GM12878 (cell line): ENCODE data around the gene PTPN12. TPM values are rescaled to one million over a fixed set of nuclear protein-coding genes. Genes with fewer than 3 reads are reported as not detected.

Experiments
- ATAC-seq: fragments of 200-7000 bp; cut with Tn5 transposase; 3 replicates; pipeline ENCODE4 v1.9.1; 2020; ENCODE audit warnings: mild to moderate bottlenecking, moderate library complexity
- BruUV-seq: library from RNA; stranded (reverse); fragments of 400-500 nt; replicated peaks from 2 replicates; lab custom pipeline; 2021; lab: Mats Ljungman, UMichigan
- CTCF ChIA-PET: fragments of 300-600 bp; sonication (Branson Sonifier 250); formaldehyde crosslinking; extraction: SDS; loops from one replicate; lab custom pipeline; 2021; ENCODE audit warnings: inconsistent platforms; lab: Yijun Ruan, JAX
- POLR2A ChIA-PET: fragments of 350-600 bp; formaldehyde crosslinking; extraction: SDS; loops from one replicate; lab custom pipeline; 2021; ENCODE audit warnings: inconsistent platforms; lab: Charles Lee
- RAD21 ChIA-PET: fragments of 300-600 bp; sonication (Branson Sonifier 250); formaldehyde crosslinking; loops from one replicate; lab custom pipeline; 2023; ENCODE audit warnings: antibody characterized with exemption; ENCODE audit not compliant: unreplicated experiment; lab: Charles Lee
- SMC1A ChIA-PET: fragments of 300-600 bp; sonication (Branson Sonifier 250); formaldehyde crosslinking; loops from one replicate; lab custom pipeline; 2023; ENCODE audit not compliant: unreplicated experiment, uncharacterized antibody; lab: Charles Lee
- DNase-seq: peaks from one replicate; pipeline ENCODE4 v3.0.0-alpha.2; 2011; ENCODE audit warnings: low read depth, low spot score
- FAIRE-seq: peaks from 3 replicates; lab custom pipeline; 2011; peaks lifted over from hg19 to GRCh38; lab: Jason Lieb, UNC
- H2AFZ ChIP-seq: 2 replicates; pipeline ENCODE4 v1.6.0; 2011; ENCODE audit warnings: low read depth, low read length, control low read depth; ENCODE audit not compliant: control insufficient read depth
- H3K27ac ChIP-seq: 2 replicates; pipeline ENCODE4 v1.5.1; 2011; ENCODE audit warnings: control low read depth; ENCODE audit not compliant: control insufficient read depth, insufficient read depth
- H3K27me3 ChIP-seq, 2 experiments: replicated peaks in 1 of 2; 2 replicates each; pipeline versions ENCODE4 v1.6.0 to v1.6.1; 2011; ENCODE audit warnings: low read length in 1 of 2; ENCODE audit not compliant: control insufficient read depth in 2 of 2, insufficient read depth in 2 of 2
- H3K36me3 ChIP-seq, 2 experiments: 2 replicates each; pipeline ENCODE4 v1.5.1; 2011; ENCODE audit warnings: low read length in 1 of 2; ENCODE audit not compliant: control insufficient read depth in 2 of 2, insufficient read depth in 2 of 2
- H3K4me1 ChIP-seq: 2 replicates; pipeline ENCODE4 v1.6.1; 2011; ENCODE audit warnings: mild to moderate bottlenecking, low read length, moderate library complexity, mixed read lengths; ENCODE audit not compliant: control insufficient read depth, insufficient read depth
- H3K4me2 ChIP-seq: 2 replicates; pipeline ENCODE4 v1.6.0; 2011; ENCODE audit warnings: control low read depth; ENCODE audit not compliant: control insufficient read depth, insufficient read depth
- H3K4me3 ChIP-seq: fragments of 200-600 bp; sonication (generic); 2 replicates; pipeline ENCODE4 v1.5.1; 2016
- H3K79me2 ChIP-seq: 2 replicates; pipeline ENCODE4 v1.6.0; 2011; ENCODE audit warnings: low read length; ENCODE audit not compliant: control insufficient read depth, insufficient read depth
- H3K9ac ChIP-seq: 2 replicates; pipeline ENCODE4 v1.8.0; 2011; ENCODE audit warnings: low read length, control low read depth, mixed read lengths; ENCODE audit not compliant: control insufficient read depth, insufficient read depth
- H3K9me3 ChIP-seq: replicated peaks from 3 replicates; pipeline ENCODE4 v1.5.1; 2011; ENCODE audit warnings: mild to moderate bottlenecking, low read length; ENCODE audit not compliant: control insufficient read depth, insufficient read depth
- H4K20me1 ChIP-seq: 2 replicates; pipeline ENCODE4 v1.6.0; 2011; ENCODE audit not compliant: control insufficient read depth, insufficient read depth
- BCL11A ChIP-seq: IDR thresholded peaks from 2 replicates; pipeline ENCODE4 v1.6.1; 2011; ENCODE audit warnings: low read depth, low read length
- CUX1 ChIP-seq: IDR thresholded peaks from 2 replicates; pipeline ENCODE4 v1.6.1; 2012; ENCODE audit warnings: improper control_type of control experiment, low read depth, low read length; ENCODE audit not compliant: insufficient replicate concordance
- EP300 ChIP-seq, 2 experiments: fragments of 150-350 bp in 1 of 2; IDR thresholded peaks; 2 replicates each; pipeline ENCODE4 v1.6.1; 2011 to 2012; ENCODE audit warnings: low read depth in 2 of 2, low read length in 2 of 2, borderline replicate concordance in 1 of 2, improper control_type of control experiment in 1 of 2, inconsistent platforms in 1 of 2; ENCODE audit not compliant: control insufficient read depth in 1 of 2
- HCFC1 ChIP-seq: fragments of 150-350 bp; IDR thresholded peaks from 2 replicates; pipeline ENCODE4 v1.6.1; 2014; ENCODE audit warnings: low read length
- HDGF ChIP-seq: fragments of 450-650 bp; IDR thresholded peaks from 2 replicates; pipeline ENCODE4 v1.6.1; 2016; ENCODE audit warnings: antibody characterized with exemption
- POLR2AphosphoS2 ChIP-seq: IDR thresholded peaks from 2 replicates; pipeline ENCODE4 v1.6.1; 2011; ENCODE audit warnings: low read depth, mild to moderate bottlenecking, low read length, improper control_type of control experiment, moderate library complexity
- RB1 ChIP-seq: fragments of 450-650 bp; formaldehyde crosslinking; IDR thresholded peaks from 2 replicates; pipeline ENCODE4 v1.6.1; 2017; ENCODE audit warnings: mild to moderate bottlenecking, borderline replicate concordance
- ZNF592 ChIP-seq: fragments of 450-650 bp; IDR thresholded peaks from 2 replicates; pipeline ENCODE4 v1.6.1; 2017; ENCODE audit warnings: mild to moderate bottlenecking, moderate library complexity
- ZZZ3 ChIP-seq: IDR thresholded peaks from 2 replicates; pipeline ENCODE4 v1.6.1; 2011; ENCODE audit warnings: low read depth; ENCODE audit not compliant: control insufficient read depth, insufficient read length
- in situ Hi-C: fragments of 300-500 bp; cut with MboI; formaldehyde crosslinking; loops from 9 replicates; pipeline ENCODE4 v1.14.3; 2018; ENCODE audit warnings: mixed read lengths
- intact Hi-C: fragments of 100-400 bp; cut with micrococcal nuclease; formaldehyde crosslinking; loops from one replicate; pipeline ENCODE4 v1.14.2; 2022; ENCODE audit not compliant: unreplicated experiment
- polyA plus RNA-seq, 11 experiments: library from polyadenylated mRNA; depleted of rRNA in 4 of 11; unstranded in 6 of 11; stranded (reverse) in 5 of 11; fragments of >200 nt; fragmentation: Nextera tagmentation in 4 of 11; fragmentation: Illumina TruSeq in 1 of 11; extraction: Ambion mirVana in 4 of 11; extraction: Trizol in 1 of 11; gene quantifications; 1 replicate in 1 of 11; 2 replicates in 10 of 11; pipeline versions ENCODE4 v1.2.1 to v1.2.3, GENCODE V29; 2011 to 2016; ENCODE audit warnings: inconsistent platforms in 2 of 11, missing spikeins in 2 of 11, low read depth in 1 of 11
- total RNA-seq, 4 experiments: library from RNA; depleted of rRNA in 3 of 4; stranded (reverse); fragments of >200 nt in 3 of 4; fragmentation: Illumina TruSeq in 1 of 4; extraction: Trizol in 1 of 4; gene quantifications; 2 replicates each; pipeline versions ENCODE4 v1.2.1 to v1.2.3, GENCODE V29; 2013 to 2021
- TF ChIP-seq, protein P1 (sequence below): fragments of 450-650 bp; conservative IDR thresholded peaks from 2 replicates; pipeline ENCODE4 v1.6.1; 2017; ENCODE audit warnings: mild to moderate bottlenecking, moderate library complexity
- TF ChIP-seq, protein P2 (sequence below): fragments of 450-650 bp; IDR thresholded peaks from 2 replicates; pipeline ENCODE4 v1.6.1; 2017; ENCODE audit warnings: low read depth, mild to moderate bottlenecking, moderate library complexity

PTPN12 gene
- total and polyA plus RNA-seq, 10 of the 15 experiments (the other 5 are each of a cell fraction or from before 2014, with no cell fraction given): 6.6 to 52.9 (median 17.4) TPM

DNA sequence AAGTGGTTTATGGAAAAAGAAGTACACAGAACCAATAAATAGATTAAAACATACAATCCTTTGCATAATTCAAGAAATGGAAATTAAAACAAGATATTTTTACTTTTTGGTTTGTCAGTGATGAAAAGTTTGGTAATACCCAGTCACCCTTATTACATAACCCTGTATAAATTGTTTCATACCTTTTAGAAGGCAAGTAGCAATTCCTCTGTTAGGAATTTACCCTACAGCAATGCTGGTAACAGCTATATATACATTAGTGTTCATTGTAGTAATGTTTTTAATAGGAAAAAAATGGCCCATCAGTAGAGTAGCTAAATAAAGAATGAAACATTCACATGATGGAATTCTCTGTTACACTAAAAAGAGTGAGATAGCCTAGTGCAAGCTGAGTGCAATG is 42.7 kb downstream of the PTPN12 start:
- Histone ChIP-seq H3K79me2 (no peaks in the 10 kb centered on the region), H4K20me1 (no peaks in the 10 kb centered on the region), H3K9ac (no peak overlapping the region), H2AFZ (no peak overlapping the region), H3K27me3 (no peaks in the 10 kb centered on the region), H3K4me2 (no peak overlapping the region), H3K9me3 (no peaks in the 10 kb centered on the region), H3K27ac (no peak overlapping the region), H3K4me1 (no peaks in the 10 kb centered on the region), H3K4me3 (no peak overlapping the region), H3K36me3 (no peaks in the 10 kb centered on the region; a peak in 3 of 4 replicates)
- no TSS peak for BruUV-seq
- ATAC-seq: no peak
- in situ Hi-C loops: no loop called here
- ChIA-PET CTCF (no interaction called here), SMC1A (interaction anchor here (0.9 kb wide), 1 partner anchor 37 kb away, joined by 3 read pairs; no protein-coding TSS in a partner anchor), RAD21 (no interaction called here), POLR2A (interaction anchor here (0.6 to 1.0 kb wide), 2 partner anchors 21 to 261 kb away, joined by 3 read pairs; no protein-coding TSS in a partner anchor)
- intact Hi-C loops: no loop called here
- no peak for FAIRE-seq
- DNase-seq: no peak
- TF ChIP-seq BCL11A: no peak
- no peak for TF ChIP-seq ZNF592
- TF ChIP-seq HCFC1: no peak
- TF ChIP-seq, protein P1, sequence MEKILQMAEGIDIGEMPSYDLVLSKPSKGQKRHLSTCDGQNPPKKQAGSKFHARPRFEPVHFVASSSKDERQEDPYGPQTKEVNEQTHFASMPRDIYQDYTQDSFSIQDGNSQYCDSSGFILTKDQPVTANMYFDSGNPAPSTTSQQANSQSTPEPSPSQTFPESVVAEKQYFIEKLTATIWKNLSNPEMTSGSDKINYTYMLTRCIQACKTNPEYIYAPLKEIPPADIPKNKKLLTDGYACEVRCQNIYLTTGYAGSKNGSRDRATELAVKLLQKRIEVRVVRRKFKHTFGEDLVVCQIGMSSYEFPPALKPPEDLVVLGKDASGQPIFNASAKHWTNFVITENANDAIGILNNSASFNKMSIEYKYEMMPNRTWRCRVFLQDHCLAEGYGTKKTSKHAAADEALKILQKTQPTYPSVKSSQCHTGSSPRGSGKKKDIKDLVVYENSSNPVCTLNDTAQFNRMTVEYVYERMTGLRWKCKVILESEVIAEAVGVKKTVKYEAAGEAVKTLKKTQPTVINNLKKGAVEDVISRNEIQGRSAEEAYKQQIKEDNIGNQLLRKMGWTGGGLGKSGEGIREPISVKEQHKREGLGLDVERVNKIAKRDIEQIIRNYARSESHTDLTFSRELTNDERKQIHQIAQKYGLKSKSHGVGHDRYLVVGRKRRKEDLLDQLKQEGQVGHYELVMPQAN: no peak
- TF ChIP-seq, protein P2, sequence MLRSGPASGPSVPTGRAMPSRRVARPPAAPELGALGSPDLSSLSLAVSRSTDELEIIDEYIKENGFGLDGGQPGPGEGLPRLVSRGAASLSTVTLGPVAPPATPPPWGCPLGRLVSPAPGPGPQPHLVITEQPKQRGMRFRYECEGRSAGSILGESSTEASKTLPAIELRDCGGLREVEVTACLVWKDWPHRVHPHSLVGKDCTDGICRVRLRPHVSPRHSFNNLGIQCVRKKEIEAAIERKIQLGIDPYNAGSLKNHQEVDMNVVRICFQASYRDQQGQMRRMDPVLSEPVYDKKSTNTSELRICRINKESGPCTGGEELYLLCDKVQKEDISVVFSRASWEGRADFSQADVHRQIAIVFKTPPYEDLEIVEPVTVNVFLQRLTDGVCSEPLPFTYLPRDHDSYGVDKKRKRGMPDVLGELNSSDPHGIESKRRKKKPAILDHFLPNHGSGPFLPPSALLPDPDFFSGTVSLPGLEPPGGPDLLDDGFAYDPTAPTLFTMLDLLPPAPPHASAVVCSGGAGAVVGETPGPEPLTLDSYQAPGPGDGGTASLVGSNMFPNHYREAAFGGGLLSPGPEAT: no peak
- no peak for TF ChIP-seq POLR2AphosphoS2
- TF ChIP-seq ZZZ3: no peak
- no peak for TF ChIP-seq EP300 (IDR thresholded peaks at IDR 0.05; ENCODE audit: borderline replicate concordance in 1 of 2, control insufficient read depth in 1 of 2, low read depth in 2 of 2, low read length in 2 of 2)
- no peak for TF ChIP-seq CUX1
- no peak for TF ChIP-seq RB1
- TF ChIP-seq HDGF: no peak
